HepG2 (cell line): ENCODE measurements around the gene CDK6. TPM values are rescaled to one million over a fixed set of nuclear protein-coding genes. Genes with fewer than 3 reads are reported as not detected.

Source experiments
- ATAC-seq: fragments of 200-7000 bp; cut with Tn5 transposase; 3 replicates; pipeline ENCODE4 v1.9.1; 2020; ENCODE audit warnings: mild to moderate bottlenecking, moderate library complexity
- BruUV-seq: library from RNA; stranded (reverse); fragments of 400-500 nt; replicated peaks from 2 replicates; lab custom pipeline; 2021; lab: Mats Ljungman, UMichigan
- CTCF ChIA-PET: fragments of 300-600 bp; formaldehyde crosslinking; extraction: SDS; loops from one replicate; lab custom pipeline; 2021; ENCODE audit warnings: low total read pairs, inconsistent platforms, low intra/inter-chr PET ratio; lab: Yijun Ruan, JAX
- POLR2A ChIA-PET: fragments of 350-600 bp; sonication (Branson Sonifier 250); formaldehyde crosslinking; loops from one replicate; lab custom pipeline; 2020; ENCODE audit warnings: antibody characterized with exemption, inconsistent platforms; lab: Yijun Ruan, JAX
- DNase-seq: peaks from one replicate; pipeline ENCODE4 v3.0.0-alpha.2; 2015; ENCODE audit warnings: low spot score
- FAIRE-seq: peaks from 3 replicates; lab custom pipeline; 2011; peaks lifted over from hg19 to GRCh38; lab: Jason Lieb, UNC
- H2AFZ ChIP-seq: one replicate; pipeline ENCODE4 v1.6.1; 2011; ENCODE audit warnings: low read length, inconsistent platforms
- H3K27ac ChIP-seq: fragments of 300-600 bp; 3 replicates; pipeline ENCODE4 v1.8.0; 2011; ENCODE audit warnings: mixed run types, mild to moderate bottlenecking, mixed read lengths, low read length, inconsistent platforms; ENCODE audit not compliant: insufficient read depth; ENCODE audit errors: extremely low read length
- H3K27me3 ChIP-seq, 2 experiments: fragments of 200-600 bp in 1 of 2; 2 replicates in 1 of 2; 3 replicates in 1 of 2; pipeline versions ENCODE4 v1.6.0 to v1.8.0; 2011; ENCODE audit warnings: low read length in 2 of 2, mild to moderate bottlenecking in 2 of 2, moderate library complexity in 2 of 2, inconsistent platforms in 1 of 2; ENCODE audit not compliant: insufficient read depth in 2 of 2, control insufficient read depth in 1 of 2
- H3K36me3 ChIP-seq, 2 experiments: fragments of 200-600 bp in 1 of 2; replicated peaks in 1 of 2; 2 replicates in 1 of 2; 3 replicates in 1 of 2; pipeline versions ENCODE4 v1.5.1 to v1.8.0; 2011; ENCODE audit warnings: low read length in 2 of 2, inconsistent platforms in 1 of 2; ENCODE audit not compliant: insufficient read depth in 2 of 2, control insufficient read depth in 1 of 2
- H3K4me1 ChIP-seq: 2 replicates; pipeline ENCODE4 v1.5.1; 2012; ENCODE audit warnings: low read length, inconsistent platforms; ENCODE audit not compliant: insufficient read depth
- H3K4me2 ChIP-seq: 2 replicates; pipeline ENCODE4 v1.6.0; 2011; ENCODE audit warnings: low read depth, low read length, inconsistent platforms
- H3K4me3 ChIP-seq, 3 experiments: fragments of 200-600 bp in 1 of 3; sonication (generic), shearing (Covaris generic) in 1 of 3; replicated peaks in 1 of 3; 2 replicates each; pipeline ENCODE4 v1.5.1; 2011 to 2016; ENCODE audit warnings: low read length in 3 of 3, inconsistent platforms in 2 of 3, low read depth in 2 of 3, mild to moderate bottlenecking in 2 of 3, control low read depth in 1 of 3, mixed read lengths in 1 of 3; ENCODE audit not compliant: insufficient read depth in 1 of 3
- H3K79me2 ChIP-seq: one replicate; pipeline ENCODE4 v1.6.1; 2011; ENCODE audit warnings: low read length, inconsistent platforms; ENCODE audit not compliant: insufficient read depth
- H3K9ac ChIP-seq: 2 replicates; pipeline ENCODE4 v1.6.0; 2011; ENCODE audit warnings: mild to moderate bottlenecking, low read depth, low read length, inconsistent platforms; ENCODE audit not compliant: insufficient read depth
- H3K9me3 ChIP-seq: 2 replicates; pipeline ENCODE4 v1.5.1; 2012; ENCODE audit warnings: mild to moderate bottlenecking, low read length
- H4K20me1 ChIP-seq: 2 replicates; pipeline ENCODE4 v1.6.0; 2011; ENCODE audit warnings: inconsistent platforms, mild to moderate bottlenecking, low read length, moderate library complexity; ENCODE audit not compliant: insufficient read depth
- CEBPB ChIP-seq: IDR thresholded peaks from 2 replicates; pipeline ENCODE4 v1.6.1; 2011; ENCODE audit warnings: low read depth, low read length, improper control_type of control experiment, borderline replicate concordance
- CEBPG ChIP-seq: IDR thresholded peaks from 2 replicates; pipeline ENCODE4 v1.6.1; 2016
- MXD4 ChIP-seq: IDR thresholded peaks from 2 replicates; pipeline ENCODE4 v1.6.1; 2016; ENCODE audit warnings: mild to moderate bottlenecking, missing biosample characterization, missing genetic modification reagents
- RBM22 ChIP-seq: fragments of 200-400 bp; formaldehyde crosslinking; optimal IDR thresholded peaks from 2 replicates; pipeline ENCODE3; 2017; ENCODE audit warnings: mild to moderate bottlenecking, low read length, moderate library complexity
- ZNF570 ChIP-seq: sonication (generic); formaldehyde crosslinking; IDR thresholded peaks from 2 replicates; pipeline ENCODE4 v1.4.0; 2020; ENCODE audit warnings: mild to moderate bottlenecking, missing genetic modification reagents, borderline replicate concordance
- WGBS: methylation state at CpG from one replicate; pipeline ENCODE4 v1.1.6; 2017; ENCODE audit warnings: low lambda C conversion rate; 5-methylcytosine and 5-hydroxymethylcytosine counted together
- in situ Hi-C: cut with HindIII; loops from 2 replicates; pipeline ENCODE4 v1.10.0; 2017; ENCODE audit warnings: low pct_unique_long_range_greater_than_20kb; ENCODE audit not compliant: extremely low pct_ligation_motif_present
- intact Hi-C: fragments of 100-400 bp; cut with micrococcal nuclease; formaldehyde crosslinking; loops from one replicate; pipeline ENCODE4 v1.10.0; 2022; ENCODE audit not compliant: unreplicated experiment
- polyA plus RNA-seq, 8 experiments: library from polyadenylated mRNA; depleted of rRNA in 3 of 8; stranded (reverse) in 7 of 8; unstranded in 1 of 8; fragments of >200 nt; fragmentation: Illumina TruSeq in 4 of 8; extraction: Trizol in 4 of 8; gene quantifications; 2 replicates each; pipeline versions ENCODE4 v1.2.1 to v1.2.3, GENCODE V29; 2011 to 2016; ENCODE audit warnings: low read depth in 4 of 8, missing spikeins in 1 of 8, mixed read lengths in 1 of 8; ENCODE audit not compliant: insufficient read depth in 1 of 8
- total RNA-seq, 5 experiments: library from RNA; depleted of rRNA; stranded (reverse); fragments of >200 nt; fragmentation: Illumina TruSeq; extraction: Trizol; gene quantifications; 2 replicates each; pipeline ENCODE4 v1.2.3, GENCODE V29; 2016; ENCODE audit warnings: low read depth in 1 of 5
- TF ChIP-seq, protein P1 (sequence below): sonication (generic); formaldehyde crosslinking; IDR thresholded peaks from 2 replicates; pipeline ENCODE4 v1.8.0; 2022; ENCODE audit warnings: mild to moderate bottlenecking, missing genetic modification reagents, moderate library complexity

The CDK6 gene
- total and polyA plus RNA-seq, 2 of the 13 experiments (the other 11 are each of a cell fraction or from before 2014, with no cell fraction given): 34.6 to 90.8 TPM

DNA sequence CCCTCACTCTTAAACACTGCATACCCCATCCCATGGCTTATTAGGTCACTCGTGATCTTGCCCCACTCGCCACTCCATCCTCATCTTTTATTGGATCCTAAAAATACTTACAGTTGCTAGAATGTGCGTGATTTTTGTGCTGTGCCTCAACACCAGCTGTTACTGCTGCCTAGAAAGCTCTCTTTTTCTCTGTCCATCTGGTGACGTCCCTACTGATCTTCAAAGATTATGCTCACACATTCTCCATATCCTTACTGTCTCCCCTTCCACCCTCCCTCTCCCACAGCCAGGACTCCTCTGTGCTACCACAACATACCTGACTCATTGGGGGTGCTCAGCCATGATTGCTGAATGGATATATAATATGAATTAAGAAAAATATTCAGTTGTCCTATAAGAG is 42.0 kb downstream of the CDK6 start:
- Histone ChIP-seq H3K4me3 (no peak overlapping the region), H3K4me2 (no peak overlapping the region), H4K20me1 (peaks cover 44% of the 10 kb centered on the region), H3K4me1 (peaks cover 67% of the 10 kb centered on the region), H3K79me2 (peaks cover 99% of the 10 kb centered on the region), H2AFZ (no peak overlapping the region), H3K36me3 (peaks cover 6 to 35% of the 10 kb centered on the region in 2 experiments), H3K9me3 (no peaks in the 10 kb centered on the region; the same call in 1 of the 2 replicates), H3K27ac (no peak overlapping the region), H3K9ac (no peak overlapping the region), H3K27me3 (no peaks in the 10 kb centered on the region; a peak in 1 of 5 replicates)
- DNase-seq: no peak
- TF ChIP-seq, protein P1, sequence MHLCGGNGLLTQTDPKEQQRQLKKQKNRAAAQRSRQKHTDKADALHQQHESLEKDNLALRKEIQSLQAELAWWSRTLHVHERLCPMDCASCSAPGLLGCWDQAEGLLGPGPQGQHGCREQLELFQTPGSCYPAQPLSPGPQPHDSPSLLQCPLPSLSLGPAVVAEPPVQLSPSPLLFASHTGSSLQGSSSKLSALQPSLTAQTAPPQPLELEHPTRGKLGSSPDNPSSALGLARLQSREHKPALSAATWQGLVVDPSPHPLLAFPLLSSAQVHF (CRISPR knock-in tag): no peak
- TF ChIP-seq RBM22 (peak; percentile 56), ZNF570 (CRISPR knock-in tag) (no peak)
- no peak for FAIRE-seq
- BruUV-seq: no TSS peak
- intact Hi-C loops (no loop called here), in situ Hi-C loops (no loop called here)
- WGBS: 95% methylated on average over 4 of the region's 4 CpGs
- no peak for ATAC-seq
- CTCF ChIA-PET: no interaction called here
- POLR2A ChIA-PET: no interaction called here

DNA sequence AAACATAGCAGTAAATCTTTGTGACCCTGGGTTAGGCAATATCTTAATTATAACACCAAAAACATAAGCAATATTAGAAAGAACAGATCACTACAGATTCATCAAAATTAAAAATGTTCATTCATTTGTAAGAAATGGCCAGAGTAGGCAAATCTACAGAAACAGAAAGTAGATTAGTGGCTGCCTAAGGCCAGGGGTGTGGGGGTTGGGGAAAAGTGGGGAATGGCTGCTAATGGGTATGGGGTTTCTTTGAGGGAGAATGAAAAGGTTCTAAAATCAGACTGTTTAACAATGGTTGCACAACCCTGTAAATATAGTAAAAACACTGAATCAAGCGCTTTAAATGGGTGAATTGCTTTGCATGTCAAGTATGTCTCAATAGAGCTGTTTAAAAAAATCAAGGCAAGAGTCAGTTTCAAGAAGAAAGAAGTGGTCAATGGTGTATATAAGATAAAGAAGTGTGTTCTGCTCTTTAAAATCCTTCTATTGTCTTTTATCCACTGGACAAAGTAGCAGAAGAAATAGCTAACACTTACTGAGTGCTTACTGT is 42.6 kb downstream of the CDK6 start:
- intact Hi-C loops (no loop called here), in situ Hi-C loops (no loop called here)
- Histone ChIP-seq H4K20me1 (peaks cover 41% of the 10 kb centered on the region), H3K9ac (no peak overlapping the region), H3K27me3 (no peaks in the 10 kb centered on the region; a peak in 1 of 5 replicates), H3K27ac (no peak overlapping the region), H3K36me3 (peaks cover 6 to 42% of the 10 kb centered on the region in 2 experiments), H3K4me1 (peaks cover 61% of the 10 kb centered on the region), H3K4me3 (no peak overlapping the region), H3K9me3 (peaks cover 6% of the 10 kb centered on the region), H3K4me2 (no peak overlapping the region), H3K79me2 (peaks cover 99% of the 10 kb centered on the region), H2AFZ (no peak overlapping the region)
- no TSS peak for BruUV-seq
- DNase-seq: no peak
- 89% methylated on average over 1 of the region's 1 CpG for WGBS
- FAIRE-seq: no peak
- POLR2A ChIA-PET: no interaction called here
- 0 out of 2 replicates have a peak, but pooled peaks have one; percentile 11 for TF ChIP-seq CEBPG (CRISPR knock-in tag)
- peak; percentile 17; the same call in 1 of the 2 replicates for TF ChIP-seq CEBPB
- no peak for TF ChIP-seq MXD4 (CRISPR knock-in tag)
- no peak for ATAC-seq
- CTCF ChIA-PET: no interaction called here
